Measurements from ENCODE around the gene ABHD3.
"Not testable (repeated sequence)": the region's sequence is repeated elsewhere in the genome, so short reads cannot be mapped to it uniquely, and the experiment has no call there.

The ABHD3 gene

GRCh38 chr18:21735452-21736015 lies 31.0 kb upstream of the ABHD3 start:
- Mint-ChIP-seq H3K4me3 (no peak overlapping the region), H3K9me3 (peaks cover 20% of the 10 kb centered on the region), H3K27ac (peak overlapping the region; percentile 71), H3K27me3 (peaks cover 25% of the 10 kb centered on the region), H3K4me1 (peaks cover 18% of the 10 kb centered on the region), H3K36me3 (peaks cover 6% of the 10 kb centered on the region)
- peak; percentile 48 for DNase-seq
- CTCF ChIA-PET = interaction anchor here (0.7 kb wide), 1 partner anchor 55 kb away, joined by 3 read pairs; no protein-coding TSS in a partner anchor

DNA sequence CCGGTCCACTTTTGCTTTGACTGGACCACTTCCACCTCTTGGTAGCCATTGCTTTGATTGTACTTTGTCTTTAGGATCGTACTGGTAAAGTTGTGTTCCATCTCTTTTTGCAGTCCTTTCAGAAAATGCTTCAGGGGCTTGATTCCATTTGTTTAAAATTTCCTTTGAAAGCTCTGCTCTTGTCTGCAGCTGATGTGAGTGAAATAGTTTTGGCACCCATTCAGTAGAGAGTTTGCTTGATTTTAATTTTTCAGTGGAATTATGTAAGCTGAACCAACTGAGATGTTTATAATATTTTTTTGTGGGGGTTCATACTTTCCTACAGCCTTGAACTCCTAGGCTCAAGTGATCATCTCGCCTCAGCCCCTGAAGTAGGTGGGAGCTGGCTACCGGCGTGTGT lies 28.4 kb upstream of the ABHD3 start:
- peaks cover 20% of the 10 kb centered on the region for H3K9me3 Mint-ChIP-seq
- peaks cover 3% of the 10 kb centered on the region for H3K4me1 Mint-ChIP-seq
- no peak overlapping the region for H3K4me3 Mint-ChIP-seq
- CTCF ChIA-PET = interaction anchor here (1.2 kb wide), 1 partner anchor 26 kb away, joined by 3 read pairs; no protein-coding TSS in a partner anchor
- H3K27ac Mint-ChIP-seq = no peak overlapping the region
- no peak for DNase-seq
- H3K36me3 Mint-ChIP-seq = peaks cover 6% of the 10 kb centered on the region
- peaks cover 22% of the 10 kb centered on the region for H3K27me3 Mint-ChIP-seq

GRCh38 chr18:21727702-21728101 lies 23.1 kb upstream of the ABHD3 start:
- Mint-ChIP-seq H3K36me3 (no peaks in the 10 kb centered on the region), H3K4me1 (peaks cover 3% of the 10 kb centered on the region), H3K27ac (no peak overlapping the region), H3K9me3 (no peaks in the 10 kb centered on the region), H3K4me3 (no peak overlapping the region), H3K27me3 (no peaks in the 10 kb centered on the region)
- DNase-seq = no peak
- CTCF ChIA-PET = no interaction called here

GRCh38 chr18:21725201-21725600 lies 20.6 kb upstream of the ABHD3 start:
- Mint-ChIP-seq H3K9me3 (no peaks in the 10 kb centered on the region), H3K36me3 (no peaks in the 10 kb centered on the region)
- CTCF ChIA-PET = no interaction called here

GRCh38 chr18:21722687-21723086 lies 18.1 kb upstream of the ABHD3 start:
- Mint-ChIP-seq H3K27me3 (peaks cover 7% of the 10 kb centered on the region), H3K4me3 (no peak overlapping the region), H3K36me3 (no peaks in the 10 kb centered on the region), H3K27ac (no peak overlapping the region), H3K9me3 (peaks cover 2% of the 10 kb centered on the region), H3K4me1 (peaks cover 3% of the 10 kb centered on the region)
- no peak for DNase-seq
- CTCF ChIA-PET = no interaction called here

More at GRCh38 chr18:21725201-21725600, 20.6 kb upstream of the ABHD3 start:
- Mint-ChIP-seq H3K4me1 (peaks cover 3% of the 10 kb centered on the region), H3K4me3 (no peak overlapping the region), H3K27ac (no peak overlapping the region), H3K27me3 (peaks cover 3% of the 10 kb centered on the region)
- no peak for DNase-seq

- Mint-ChIP-seq H3K4me1 (peaks cover 3% of the 10 kb centered on the region), H3K36me3 (no peaks in the 10 kb centered on the region), H3K9me3 (peaks cover 4% of the 10 kb centered on the region), H3K4me3 (no peak overlapping the region), H3K27me3 (peaks cover 17% of the 10 kb centered on the region), H3K27ac (no peak overlapping the region)
- DNase-seq = no peak
- CTCF ChIA-PET = no interaction called here
Observed at GRCh38 chr18:21714474-21714873, 9.9 kb upstream of the ABHD3 start.

GRCh38 chr18:21707130-21707529 lies 2.6 kb upstream of the ABHD3 start:
- CTCF ChIA-PET = interaction anchor here (0.9 kb wide), 1 partner anchor 25 kb away, joined by 3 read pairs; no protein-coding TSS in a partner anchor
- peaks cover 41% of the 10 kb centered on the region for H3K4me1 Mint-ChIP-seq
- not testable (repeated sequence) for DNase-seq, H3K27me3 Mint-ChIP-seq, H3K27ac Mint-ChIP-seq, H3K4me3 Mint-ChIP-seq, H3K9me3 Mint-ChIP-seq
- peaks cover 22% of the 10 kb centered on the region for H3K36me3 Mint-ChIP-seq

DNA sequence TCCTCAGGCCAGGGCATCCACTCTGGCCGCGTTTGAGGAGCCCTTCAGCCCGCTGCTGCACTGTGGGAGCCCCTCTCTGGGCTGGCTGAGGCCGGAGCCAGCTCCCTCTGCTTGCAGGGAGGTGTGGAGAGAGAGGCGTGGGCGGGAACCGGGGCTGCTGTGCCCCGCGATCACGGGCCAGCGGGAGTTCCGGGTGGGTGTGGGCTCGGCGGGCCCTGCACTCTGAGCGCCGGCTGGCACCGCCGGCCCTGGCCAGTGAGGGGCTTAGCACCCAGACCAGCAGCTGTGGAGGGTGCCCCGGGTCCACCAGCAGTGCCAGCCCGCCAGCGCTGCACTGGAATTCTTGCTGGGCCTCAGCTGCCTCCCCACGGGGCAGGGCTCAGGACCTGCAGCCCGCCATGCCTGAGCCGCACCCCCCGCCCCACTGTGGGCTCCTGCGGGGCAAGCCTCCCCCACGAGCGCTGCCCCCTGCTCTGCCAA lies 1.9 kb upstream of the ABHD3 start:
- Mint-ChIP-seq H3K27ac (no peak overlapping the region), H3K4me3 (no peak overlapping the region), H3K27me3 (no peaks in the 10 kb centered on the region), H3K36me3 (peaks cover 27% of the 10 kb centered on the region), H3K4me1 (peaks cover 47% of the 10 kb centered on the region), H3K9me3 (no peaks in the 10 kb centered on the region)
- no peak for DNase-seq
- CTCF ChIA-PET = interaction anchor here (0.9 kb wide), 1 partner anchor 26 kb away, joined by 3 read pairs; no protein-coding TSS in a partner anchor

DNA sequence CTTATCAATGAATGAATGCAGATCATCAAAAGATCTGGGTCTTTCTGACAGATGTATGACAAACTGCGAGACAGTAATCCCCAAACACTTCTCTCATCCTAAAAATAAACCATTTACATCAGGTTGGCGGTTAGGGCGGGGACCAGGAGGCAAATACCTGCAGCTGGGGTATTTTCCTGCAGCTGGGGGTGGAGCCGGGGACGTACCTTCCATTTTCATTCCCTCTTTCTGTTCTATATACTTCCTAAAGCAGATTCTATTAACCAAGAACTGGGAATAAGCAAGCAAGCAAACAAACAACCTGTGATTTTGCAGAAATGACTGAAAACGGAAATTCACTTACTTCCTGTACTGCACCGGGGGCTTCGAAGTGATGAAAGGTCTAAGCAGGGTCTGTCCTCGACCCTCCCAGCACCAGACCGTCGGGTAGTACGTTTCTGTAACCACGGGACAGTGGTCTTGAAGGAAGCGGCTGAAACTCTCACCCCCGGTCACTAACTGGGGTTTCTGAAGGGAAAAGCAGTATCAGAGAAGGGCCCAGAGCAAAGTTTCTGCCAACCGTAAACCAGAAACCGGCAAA lies 1.2 kb downstream of the ABHD3 start:
- Mint-ChIP-seq H3K4me1 (peaks cover 48% of the 10 kb centered on the region), H3K9me3 (no peaks in the 10 kb centered on the region), H3K4me3 (peak overlapping the region; percentile 94), H3K36me3 (peaks cover 46% of the 10 kb centered on the region), H3K27me3 (no peaks in the 10 kb centered on the region), H3K27ac (peak overlapping the region; percentile 98)
- peak; percentile 63 for DNase-seq
- CTCF ChIA-PET = interaction anchor here (1.7 kb wide), 1 partner anchor 102 kb away, joined by 3 read pairs; no protein-coding TSS in a partner anchor

DNA sequence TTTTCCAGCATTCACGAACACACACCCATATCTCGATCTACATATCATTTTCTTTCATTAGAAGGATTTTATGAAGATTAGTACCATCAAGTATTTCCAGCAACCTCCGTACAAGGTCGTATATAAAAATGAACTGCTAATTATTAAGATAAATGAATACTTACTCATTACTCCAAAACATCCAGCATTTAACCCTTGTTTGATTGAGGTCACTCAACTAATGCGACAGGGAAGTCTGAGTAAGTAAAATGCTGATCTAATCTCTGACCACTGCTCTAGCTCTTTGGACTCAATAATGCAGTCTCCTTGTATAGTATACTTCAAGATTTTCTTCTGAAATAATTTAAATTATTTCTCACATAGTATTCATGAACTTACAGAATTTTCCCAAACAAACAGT lies 2.0 kb downstream of the ABHD3 start:
- no peaks in the 10 kb centered on the region for H3K27me3 Mint-ChIP-seq
- peak overlapping the region; percentile 94 for H3K4me3 Mint-ChIP-seq
- peak overlapping the region; percentile 98 for H3K27ac Mint-ChIP-seq
- no peak for DNase-seq
- peaks cover 51% of the 10 kb centered on the region for H3K36me3 Mint-ChIP-seq
- H3K9me3 Mint-ChIP-seq = no peaks in the 10 kb centered on the region
- CTCF ChIA-PET = no interaction called here
- H3K4me1 Mint-ChIP-seq = peaks cover 48% of the 10 kb centered on the region

DNA sequence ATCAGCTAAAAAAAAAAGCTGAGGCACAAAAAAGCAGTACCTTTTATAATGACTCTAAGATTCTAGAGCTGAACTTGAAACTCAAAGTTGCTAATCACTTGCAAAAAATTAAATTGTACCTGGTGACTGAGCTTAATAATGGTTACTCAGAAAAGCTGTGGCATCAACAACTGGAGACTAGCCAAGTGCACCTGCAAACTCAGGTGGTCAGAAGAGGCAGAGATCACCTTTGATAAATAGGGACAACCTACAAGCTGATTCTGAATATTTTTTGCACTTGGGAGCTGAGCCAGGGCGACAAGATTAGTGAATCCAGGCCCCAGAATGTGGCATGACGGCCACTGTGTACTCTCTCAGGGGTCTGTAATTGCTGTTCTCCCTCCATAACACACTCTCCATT lies 3.0 kb downstream of the ABHD3 start:
- Mint-ChIP-seq H3K36me3 (peaks cover 50% of the 10 kb centered on the region), H3K4me1 (peaks cover 41% of the 10 kb centered on the region), H3K4me3 (no peak overlapping the region), H3K27me3 (no peaks in the 10 kb centered on the region), H3K9me3 (no peaks in the 10 kb centered on the region), H3K27ac (no peak overlapping the region)
- DNase-seq = no peak
- CTCF ChIA-PET = no interaction called here

DNA sequence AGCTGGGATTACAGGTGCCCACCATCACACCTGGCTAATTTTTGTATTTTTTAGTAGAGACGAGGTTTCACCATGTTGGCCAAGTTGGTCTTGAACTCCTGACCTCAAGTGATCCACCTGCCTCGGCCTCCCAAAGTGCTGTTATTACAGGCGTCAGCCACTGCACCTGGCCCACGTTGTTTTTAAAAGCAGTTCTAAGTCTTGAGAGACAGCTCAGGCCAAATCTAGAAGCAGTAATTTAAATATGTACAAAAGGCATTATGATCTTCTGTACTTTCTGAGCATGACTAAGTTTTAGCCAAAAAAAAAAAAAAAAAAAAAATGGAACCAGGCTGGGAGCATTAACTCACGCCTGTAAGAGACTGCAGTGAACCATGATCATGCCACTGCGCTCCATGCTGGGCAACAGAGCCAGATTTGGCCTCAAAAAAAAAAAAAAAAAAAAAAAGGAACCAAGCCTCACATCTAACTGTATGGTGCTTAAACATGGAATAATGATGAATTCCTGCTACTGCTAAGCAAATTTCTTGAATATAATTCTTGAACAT lies 4.0 kb downstream of the ABHD3 start:
- CTCF ChIA-PET = no interaction called here
- no peaks in the 10 kb centered on the region for H3K9me3 Mint-ChIP-seq
- H3K36me3 Mint-ChIP-seq = peaks cover 52% of the 10 kb centered on the region
- no peaks in the 10 kb centered on the region for H3K27me3 Mint-ChIP-seq
- peaks cover 37% of the 10 kb centered on the region for H3K4me1 Mint-ChIP-seq
- no peak overlapping the region for H3K4me3 Mint-ChIP-seq
- DNase-seq = no peak
- no peak overlapping the region for H3K27ac Mint-ChIP-seq

- no peak for DNase-seq
- H3K27ac Mint-ChIP-seq = no peak overlapping the region
- H3K27me3 Mint-ChIP-seq = no peaks in the 10 kb centered on the region
- H3K4me3 Mint-ChIP-seq = no peak overlapping the region
- H3K4me1 Mint-ChIP-seq = peaks cover 10% of the 10 kb centered on the region
- H3K36me3 Mint-ChIP-seq = peaks cover 57% of the 10 kb centered on the region
- CTCF ChIA-PET = no interaction called here
- peaks cover 4% of the 10 kb centered on the region for H3K9me3 Mint-ChIP-seq
Observed at GRCh38 chr18:21693322-21693721, 11.3 kb downstream of the ABHD3 start.

GRCh38 chr18:21689736-21690135 lies 14.8 kb downstream of the ABHD3 start:
- no peak overlapping the region for H3K4me3 Mint-ChIP-seq
- H3K36me3 Mint-ChIP-seq = peaks cover 58% of the 10 kb centered on the region
- no peak overlapping the region for H3K27ac Mint-ChIP-seq
- peaks cover 8% of the 10 kb centered on the region for H3K4me1 Mint-ChIP-seq
- peaks cover 4% of the 10 kb centered on the region for H3K9me3 Mint-ChIP-seq
- CTCF ChIA-PET = no interaction called here
- no peak for DNase-seq
- H3K27me3 Mint-ChIP-seq = no peaks in the 10 kb centered on the region

Data from activated naive CD4-positive, alpha-beta T cell treated with anti-CD3 and anti-CD28 coated beads, Interleukin-2, amount 10 ng/mL, durations not matched to agents 7 days and 5 days (primary cell).